HG03060 (cell line): ENCODE measurements around the gene NHEJ1.
A peak's percentile ranks its signal among the peaks of the same experiment; 100 is the strongest.

Experiments
- ATAC-seq: cut with Tn5 transposase; IDR thresholded peaks from one replicate; pipeline ENCODE4 v1.9.1; 2021; ENCODE audit warnings: low read depth, moderate number of reproducible peaks; ENCODE audit not compliant: unreplicated experiment

Gene NHEJ1

GRCh38 chr2:219182331-219183150, 21.9 kb upstream of the NHEJ1 start:
- ATAC-seq: no peak

GRCh38 chr2:219181531-219181930, 20.9 kb upstream of the NHEJ1 start:
- ATAC-seq: no peak

GRCh38 chr2:219180961-219181360, 20.3 kb upstream of the NHEJ1 start:
- no peak for ATAC-seq

- ATAC-seq: no peak
Observed at GRCh38 chr2:219179601-219180465, 19.2 kb upstream of the NHEJ1 start.

- no peak for ATAC-seq
Observed at GRCh38 chr2:219178377-219179175, 18.0 kb upstream of the NHEJ1 start.

GRCh38 chr2:219177552-219178376, 17.1 kb upstream of the NHEJ1 start, which contains the start of gene RETREG2:
Gene RETREG2, plus strand, starts transcription at chr2:219178275. Its CDS starts 78 bp downstream, at chr2:219178353.
- no peak for ATAC-seq

GRCh38 chr2:219176818-219177551, 16.4 kb upstream of the NHEJ1 start, which contains the start of gene CNPPD1:
Gene CNPPD1, minus strand, starts transcription at chr2:219176925. Its CDS starts 97 bp downstream, at chr2:219176828.
- ATAC-seq: peak; percentile 34

GRCh38 chr2:219175928-219176817, 15.6 kb upstream of the NHEJ1 start:
- ATAC-seq: peak; percentile 12

- ATAC-seq: no peak
Observed at GRCh38 chr2:219175486-219175885, 14.9 kb upstream of the NHEJ1 start.

- ATAC-seq: no peak
Observed at GRCh38 chr2:219174801-219175200, 14.2 kb upstream of the NHEJ1 start.

GRCh38 chr2:219174146-219174545, 13.5 kb upstream of the NHEJ1 start:
- ATAC-seq: no peak

GRCh38 chr2:219173176-219173575, 12.6 kb upstream of the NHEJ1 start:
- no peak for ATAC-seq

GRCh38 chr2:219172231-219173154, 11.9 kb upstream of the NHEJ1 start:
- ATAC-seq: no peak

- ATAC-seq: no peak
Observed at GRCh38 chr2:219171231-219171651, 10.6 kb upstream of the NHEJ1 start.

GRCh38 chr2:219169930-219170654, 9.5 kb upstream of the NHEJ1 start, which contains the start of gene SLC23A3:
Gene SLC23A3, minus strand, starts transcription at chr2:219170029. Its CDS starts 45 bp downstream, at chr2:219169984.
- no peak for ATAC-seq

GRCh38 chr2:219168932-219169331, 8.3 kb upstream of the NHEJ1 start:
- no peak for ATAC-seq
